ENCODE measurements around the gene CACNA1H.
"Not testable (repeated sequence)": the region's sequence is repeated elsewhere in the genome, so short reads cannot be mapped to it uniquely, and the experiment has no call there.

The CACNA1H gene

GRCh38 chr16:1265826-1266225, 112.9 kb downstream of the CACNA1H start:
- no peak for TF ChIP-seq CTCF (IDR thresholded peaks at IDR 0.05; ENCODE audit: low read depth, low read length, missing control alignments)
- H3K4me3 ChIP-seq (replicated peaks; ENCODE audit: low read depth, low read length), result no peak overlapping the region
- DNase-seq (ENCODE audit: extremely low read depth, low read depth), result no peak

- DNase-seq (ENCODE audit: extremely low read depth, low read depth), result not testable (repeated sequence)
Observed at GRCh38 chr16:1269418-1269817, 116.5 kb downstream of the CACNA1H start.

GRCh38 chr16:1271380-1271723, 118.4 kb downstream of the CACNA1H start:
- no peak overlapping the region for H3K4me3 ChIP-seq (replicated peaks; ENCODE audit: low read depth, low read length)
- TF ChIP-seq CTCF (IDR thresholded peaks at IDR 0.05; ENCODE audit: low read depth, low read length, missing control alignments), result no peak
- DNase-seq (ENCODE audit: extremely low read depth, low read depth), result no peak

More at GRCh38 chr16:1269418-1269817, 116.5 kb downstream of the CACNA1H start:
- not testable (repeated sequence) for H3K4me3 ChIP-seq (replicated peaks; ENCODE audit: low read depth, low read length)

Measured in HFF-Myc (cell line).